Measurements from ENCODE around the gene SENP5.
"Not testable (repeated sequence)": the region's sequence is repeated elsewhere in the genome, so short reads cannot be mapped to it uniquely, and the experiment has no call there.

Gene SENP5

DNA sequence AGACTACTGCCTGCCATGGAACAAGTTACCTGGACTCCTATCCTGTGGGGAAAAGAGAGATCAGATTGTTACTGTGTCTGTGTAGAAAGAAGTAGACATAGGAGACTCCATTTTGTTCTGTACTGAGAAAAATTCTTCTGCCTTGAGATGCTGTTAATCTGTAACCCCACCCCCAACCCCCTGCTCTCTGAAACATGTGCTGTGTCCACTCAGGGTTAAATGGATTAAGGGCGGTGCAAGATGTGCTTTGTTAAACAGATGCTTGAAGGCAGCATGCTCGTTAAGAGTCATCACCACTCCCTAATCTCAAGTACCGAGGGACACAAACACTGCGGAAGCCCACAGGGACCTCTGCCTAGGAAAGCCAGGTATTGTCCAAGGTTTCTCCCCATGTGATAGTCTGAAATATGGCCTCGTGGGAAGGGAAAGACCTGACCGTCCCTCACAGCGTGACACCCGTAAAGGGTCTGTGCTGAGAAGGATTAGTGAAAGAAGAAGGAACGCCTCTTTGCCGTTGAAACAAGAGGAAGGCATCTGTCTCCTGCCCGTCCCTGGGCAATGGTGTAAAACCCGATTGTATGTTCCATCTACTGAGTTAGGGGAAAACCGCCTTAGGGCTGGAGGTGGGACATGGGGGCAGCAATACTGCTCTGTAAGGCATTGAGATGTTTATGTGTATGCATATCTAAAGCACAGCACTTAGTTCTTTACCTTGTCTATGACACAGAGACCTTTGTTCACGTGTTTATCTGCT is 76.5 kb downstream of the SENP5 start:
- DNase-seq (ENCODE audit: low spot score in 2 of 2), result not testable (repeated sequence)
- H3K4me1 Mint-ChIP-seq, result peaks cover 51% of the 10 kb centered on the region
- H3K4me3 Mint-ChIP-seq, result peak overlapping the region; percentile 88

DNA sequence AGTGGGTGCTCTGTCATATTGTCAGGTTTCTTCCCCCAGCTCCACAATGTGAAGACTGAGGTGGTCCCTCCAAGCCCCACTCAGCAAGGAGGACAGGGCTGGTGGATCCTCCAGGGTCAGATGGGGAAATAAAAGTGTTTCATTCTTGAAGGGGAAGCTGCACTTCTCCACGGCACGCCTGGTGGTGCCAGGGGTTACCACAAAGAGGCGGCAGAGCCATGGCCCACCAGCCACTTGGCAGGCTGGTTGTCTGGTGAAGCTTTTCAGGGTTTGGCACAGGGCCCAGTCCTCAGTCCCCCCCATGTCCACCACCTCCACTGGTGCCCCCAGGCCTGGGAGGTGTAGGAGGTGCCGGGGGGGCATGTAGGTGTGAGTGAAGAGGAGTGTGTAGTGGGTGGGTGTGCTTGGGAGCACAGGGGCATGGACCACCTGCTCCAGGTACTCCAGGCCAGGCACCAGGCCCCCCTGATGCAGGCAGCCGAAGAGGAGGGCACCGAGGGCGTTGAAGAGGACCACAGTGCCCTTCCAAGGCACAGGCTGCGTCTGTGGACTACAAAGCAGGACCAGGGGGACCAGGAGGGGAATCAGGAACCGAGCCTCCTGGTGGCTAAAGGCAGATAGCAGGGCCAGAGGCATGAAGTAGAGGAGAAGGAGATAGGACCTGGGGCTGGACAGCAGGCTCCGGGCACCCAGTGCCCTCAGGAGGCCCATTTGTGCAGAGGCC is 79.6 kb downstream of the SENP5 start:
- DNase-seq (ENCODE audit: low spot score in 2 of 2), result no peak
- H3K36me3 Mint-ChIP-seq, result peaks cover 34% of the 10 kb centered on the region
- H3K9me3 Mint-ChIP-seq, result no peaks in the 10 kb centered on the region
- peak overlapping the region; percentile 87 for H3K27ac Mint-ChIP-seq
- peaks cover 23% of the 10 kb centered on the region for H3K4me1 Mint-ChIP-seq
- ATAC-seq, result no peak
- no peak overlapping the region for H3K4me3 Mint-ChIP-seq

More for the DNA sequence above, 76.5 kb downstream of the SENP5 start:
- not testable (repeated sequence) for H3K9me3 Mint-ChIP-seq, ATAC-seq
- Mint-ChIP-seq H3K27ac (peak overlapping the region; percentile 93), H3K36me3 (peaks cover 65% of the 10 kb centered on the region)

DNA sequence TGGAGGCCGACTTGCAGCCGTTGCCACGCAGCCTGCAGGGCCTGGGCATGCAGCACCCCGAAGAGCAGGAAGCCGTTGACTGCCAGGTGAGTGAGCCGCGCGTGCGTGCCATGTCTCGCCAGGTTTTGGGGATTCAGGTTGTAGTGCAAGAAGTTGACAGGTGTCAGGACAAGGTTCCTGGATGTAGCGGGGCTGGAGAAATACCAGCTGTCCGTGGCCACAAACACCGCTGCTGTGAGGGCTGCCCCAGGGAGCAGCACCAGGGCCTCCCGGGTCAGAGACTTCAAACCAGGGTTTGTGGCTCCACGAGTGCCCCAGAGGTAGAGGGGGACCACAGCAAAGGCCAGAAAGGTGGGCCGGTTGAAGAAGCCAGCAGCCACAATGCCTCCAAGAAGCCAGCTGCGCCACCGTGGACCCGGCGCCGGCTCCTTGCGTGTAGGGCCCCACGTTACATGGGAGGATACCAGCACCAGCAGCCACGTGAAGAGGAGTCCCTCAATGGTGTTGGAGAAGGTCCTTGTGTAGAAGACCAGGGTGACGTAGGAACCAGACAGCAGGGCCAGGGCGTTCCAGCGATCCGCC is 80.2 kb downstream of the SENP5 start:
- Mint-ChIP-seq H3K9me3 (no peaks in the 10 kb centered on the region), H3K4me3 (no peak overlapping the region), H3K36me3 (peaks cover 28% of the 10 kb centered on the region), H3K27ac (no peak overlapping the region), H3K4me1 (peaks cover 20% of the 10 kb centered on the region)
- no peak for DNase-seq (ENCODE audit: low spot score in 2 of 2)
- ATAC-seq, result no peak

DNA sequence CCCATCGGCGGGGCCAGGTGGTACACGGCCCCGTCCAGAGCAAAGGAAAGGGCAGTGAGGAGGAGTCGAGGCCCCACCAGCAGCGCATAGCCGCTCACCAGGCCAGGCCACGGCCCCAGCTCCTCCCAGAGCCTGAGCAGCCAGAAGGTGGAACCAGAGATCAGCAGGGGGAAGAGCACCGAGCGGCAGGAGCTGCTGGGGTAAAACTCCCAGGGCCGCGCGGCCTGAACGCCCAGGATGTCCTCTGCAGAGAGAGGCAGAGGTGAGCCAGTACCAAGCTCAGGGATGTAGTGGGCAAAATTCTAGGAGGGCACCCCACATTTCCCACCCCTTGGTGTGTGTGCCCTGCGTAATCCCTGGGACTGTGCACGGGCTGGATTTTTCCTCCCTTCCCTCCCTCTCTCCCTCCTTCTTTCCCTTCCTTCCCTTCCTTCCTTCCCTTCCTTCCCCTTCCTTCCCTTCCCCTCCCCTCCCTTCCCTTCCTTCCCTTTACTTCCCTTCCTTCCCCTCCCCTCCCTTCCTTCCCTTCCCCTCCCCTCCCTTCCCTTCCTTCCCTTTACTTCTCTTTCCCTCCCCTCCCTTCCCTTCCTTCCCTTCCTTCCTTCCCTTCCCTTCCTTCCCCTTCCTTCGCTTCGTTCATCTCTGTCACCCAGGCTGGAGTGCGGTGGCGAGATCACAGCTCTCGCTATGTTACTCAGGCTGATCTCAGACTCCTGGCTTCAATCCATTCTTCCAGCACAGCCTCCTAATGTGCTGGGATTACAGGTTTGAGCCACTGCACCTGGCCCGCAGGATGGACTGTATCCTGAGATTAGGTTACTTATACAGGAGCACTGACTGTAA is 80.9 kb downstream of the SENP5 start:
- Mint-ChIP-seq H3K27ac (no peak overlapping the region), H3K4me3 (no peak overlapping the region), H3K9me3 (no peaks in the 10 kb centered on the region), H3K4me1 (peaks cover 13% of the 10 kb centered on the region), H3K36me3 (peaks cover 21% of the 10 kb centered on the region)
- ATAC-seq, result no peak
- DNase-seq (ENCODE audit: low spot score in 2 of 2), result no peak

DNA sequence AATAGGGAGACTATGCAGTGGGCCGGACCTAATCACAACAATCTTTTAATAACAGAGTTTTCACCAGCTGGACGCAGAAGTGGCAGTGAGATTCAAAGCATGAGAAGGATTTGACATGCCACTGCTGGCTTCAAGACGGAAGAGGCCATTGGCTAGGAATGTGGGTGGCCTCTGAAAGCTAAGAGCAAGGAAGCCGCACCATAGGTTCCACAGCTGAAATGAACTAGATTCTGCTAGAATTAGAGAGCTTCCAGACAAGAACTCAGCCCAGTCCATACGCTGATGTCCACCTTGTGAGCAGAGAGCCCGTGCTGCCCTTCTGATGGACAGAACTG is 81.5 kb downstream of the SENP5 start:
- Mint-ChIP-seq H3K4me1 (peaks cover 8% of the 10 kb centered on the region), H3K9me3 (no peaks in the 10 kb centered on the region), H3K27ac (no peak overlapping the region), H3K4me3 (no peak overlapping the region), H3K36me3 (peaks cover 15% of the 10 kb centered on the region)
- no peak for DNase-seq (ENCODE audit: low spot score in 2 of 2)
- no peak for ATAC-seq

DNA sequence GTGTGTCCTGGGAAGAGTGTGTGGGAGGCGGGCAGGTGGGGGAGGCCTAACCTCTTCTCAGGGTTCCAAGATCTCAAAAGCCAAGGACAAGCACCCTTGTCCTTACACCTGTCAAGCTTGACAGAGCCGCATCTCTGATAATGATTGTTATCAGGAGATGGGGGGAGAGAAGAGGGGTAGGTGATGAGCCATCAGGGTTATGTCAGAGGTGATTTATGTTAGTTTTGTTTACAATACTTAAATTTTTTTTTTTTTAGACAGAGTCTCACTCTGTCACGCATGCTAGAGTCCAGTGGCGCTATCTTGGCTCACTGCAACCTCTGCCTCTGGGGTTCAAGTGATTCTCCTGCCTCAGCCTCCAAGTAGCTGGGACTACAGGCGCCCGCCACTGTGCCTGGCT is 82.0 kb downstream of the SENP5 start:
- ATAC-seq (no peak), DNase-seq (ENCODE audit: low spot score in 2 of 2) (no peak)
- Mint-ChIP-seq H3K36me3 (peaks cover 10% of the 10 kb centered on the region), H3K9me3 (no peaks in the 10 kb centered on the region), H3K27ac (no peak overlapping the region), H3K4me1 (peaks cover 3% of the 10 kb centered on the region), H3K4me3 (no peak overlapping the region)

DNA sequence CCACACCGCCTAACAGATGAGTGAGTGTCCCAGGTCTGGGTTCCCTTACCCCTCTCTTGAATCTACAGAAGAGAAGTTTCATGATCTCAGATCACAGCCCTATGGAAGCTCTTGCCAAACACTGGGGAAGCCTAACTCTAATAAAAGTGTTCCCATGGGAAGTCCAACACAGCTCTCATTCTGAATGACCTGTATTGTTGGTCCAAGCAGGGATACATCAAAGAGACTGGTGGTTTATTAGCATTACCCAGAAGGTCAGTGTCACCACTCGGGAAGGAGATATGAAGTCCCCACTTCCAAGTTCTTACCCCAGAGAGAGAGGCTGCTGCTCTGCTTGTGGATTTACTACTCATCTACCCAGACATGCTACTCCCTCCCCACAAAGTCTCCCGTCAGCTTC is 83.7 kb downstream of the SENP5 start:
- no peak for DNase-seq (ENCODE audit: low spot score in 2 of 2)

DNA sequence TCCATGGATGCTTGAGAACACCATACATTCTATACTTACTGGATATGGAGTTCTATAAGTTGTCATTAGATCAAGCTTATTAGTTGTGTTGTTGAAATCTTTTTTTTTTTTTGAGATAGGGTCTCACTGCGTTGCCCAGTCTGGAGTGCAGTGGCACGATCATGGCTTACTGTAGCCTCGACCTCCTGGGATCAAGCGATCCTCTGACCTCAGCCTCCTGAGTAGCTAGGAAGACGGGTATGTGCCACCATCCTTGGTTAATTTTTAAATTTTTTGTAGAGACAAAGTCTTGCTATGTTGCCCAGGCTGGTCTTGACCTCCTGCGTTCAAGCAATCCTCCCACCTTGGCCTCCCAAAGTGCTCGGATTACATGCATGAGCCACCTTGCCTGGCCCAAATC is 87.1 kb downstream of the SENP5 start:
- H3K27ac Mint-ChIP-seq, result no peak overlapping the region
- H3K9me3 Mint-ChIP-seq, result no peaks in the 10 kb centered on the region
- H3K4me1 Mint-ChIP-seq, result no peaks in the 10 kb centered on the region
- DNase-seq (ENCODE audit: low spot score in 2 of 2) (no peak), ATAC-seq (no peak)
- no peak overlapping the region for H3K4me3 Mint-ChIP-seq
- no peaks in the 10 kb centered on the region for H3K36me3 Mint-ChIP-seq

More for the DNA sequence above, 83.7 kb downstream of the SENP5 start:
- no peak overlapping the region for H3K27ac Mint-ChIP-seq
- no peak overlapping the region for H3K4me3 Mint-ChIP-seq
- no peaks in the 10 kb centered on the region for H3K4me1 Mint-ChIP-seq
- no peak for ATAC-seq
- no peaks in the 10 kb centered on the region for H3K36me3 Mint-ChIP-seq
- H3K9me3 Mint-ChIP-seq, result no peaks in the 10 kb centered on the region

DNA sequence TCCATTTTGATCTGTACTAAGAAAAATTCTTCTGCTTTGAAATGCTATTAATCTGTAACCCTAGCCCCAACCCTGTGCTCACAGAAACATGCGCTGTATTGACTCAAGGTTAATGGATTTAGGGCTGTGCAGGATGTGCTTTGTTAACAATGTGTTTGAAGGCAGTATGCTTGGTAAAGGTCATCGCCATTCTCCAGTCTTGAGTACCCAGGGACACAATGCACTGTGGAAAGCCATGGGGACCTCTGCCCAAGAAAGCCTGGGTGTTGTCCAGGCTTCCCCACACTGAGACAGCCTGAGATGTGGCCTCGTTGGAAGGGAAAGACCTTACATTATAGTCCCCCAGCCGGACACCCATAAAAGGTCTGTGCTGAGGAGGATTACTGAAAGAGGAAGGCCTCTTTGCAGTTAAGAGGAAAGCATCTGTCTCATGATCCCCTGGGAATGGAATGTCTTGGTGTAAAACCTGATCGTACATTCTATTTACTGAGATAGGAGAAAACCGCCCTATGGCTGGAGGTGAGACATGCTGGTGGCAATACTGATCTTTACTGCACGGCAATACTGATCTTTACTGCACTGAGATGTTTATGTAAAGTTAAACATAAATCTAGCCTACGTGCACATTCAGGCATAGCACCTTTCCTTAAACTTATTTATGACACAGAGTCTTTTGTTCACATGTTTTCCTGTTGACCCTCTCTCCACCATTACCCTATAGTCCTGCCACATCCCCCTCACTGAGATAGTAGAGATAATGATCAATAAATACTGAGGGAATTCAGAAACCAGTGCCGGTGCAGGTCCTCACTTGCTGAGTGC is 94.6 kb downstream of the SENP5 start:
- peaks cover 8% of the 10 kb centered on the region for H3K4me1 Mint-ChIP-seq
- no peak overlapping the region for H3K27ac Mint-ChIP-seq
- H3K9me3 Mint-ChIP-seq, result no peaks in the 10 kb centered on the region
- ATAC-seq, result no peak
- H3K36me3 Mint-ChIP-seq, result no peaks in the 10 kb centered on the region
- DNase-seq (ENCODE audit: low spot score in 2 of 2), result no peak
- no peak overlapping the region for H3K4me3 Mint-ChIP-seq

DNA sequence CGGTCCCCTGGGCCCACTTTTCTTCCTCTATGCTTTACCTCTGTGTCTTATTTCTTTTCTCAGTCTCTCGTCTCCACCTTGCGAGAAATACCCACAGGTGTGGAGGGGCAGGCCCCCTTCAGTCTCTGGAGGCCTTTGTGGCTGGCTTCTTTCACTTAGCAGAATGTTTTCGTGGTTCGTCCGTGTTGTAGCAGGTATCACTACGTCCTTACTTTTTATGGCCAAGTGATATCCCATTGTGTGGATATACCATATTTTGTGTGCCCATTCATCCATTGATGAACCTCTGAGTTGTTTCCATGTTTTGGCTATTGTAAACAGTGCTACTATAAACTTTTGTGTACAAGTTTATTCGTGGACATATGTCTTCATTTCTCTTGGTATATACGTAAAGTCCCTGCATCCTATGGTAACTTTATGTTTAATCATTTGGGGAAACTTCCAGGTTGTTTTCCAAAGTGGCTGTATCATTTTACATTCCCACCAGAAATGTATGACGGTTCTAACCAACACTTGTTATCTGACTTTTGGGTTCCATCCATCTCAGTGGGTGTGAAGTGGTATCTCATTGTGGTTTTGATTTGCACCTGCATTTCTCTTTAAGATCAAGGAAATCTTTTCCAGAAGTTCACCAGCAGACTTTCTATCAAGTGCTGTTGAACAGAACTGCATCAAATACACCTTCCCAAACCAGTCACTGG is 95.4 kb downstream of the SENP5 start:
- no peaks in the 10 kb centered on the region for H3K9me3 Mint-ChIP-seq
- H3K36me3 Mint-ChIP-seq, result no peaks in the 10 kb centered on the region
- H3K4me3 Mint-ChIP-seq, result no peak overlapping the region
- ATAC-seq (no peak), DNase-seq (ENCODE audit: low spot score in 2 of 2) (no peak)
- H3K4me1 Mint-ChIP-seq, result peaks cover 15% of the 10 kb centered on the region
- H3K27ac Mint-ChIP-seq, result no peak overlapping the region

DNA sequence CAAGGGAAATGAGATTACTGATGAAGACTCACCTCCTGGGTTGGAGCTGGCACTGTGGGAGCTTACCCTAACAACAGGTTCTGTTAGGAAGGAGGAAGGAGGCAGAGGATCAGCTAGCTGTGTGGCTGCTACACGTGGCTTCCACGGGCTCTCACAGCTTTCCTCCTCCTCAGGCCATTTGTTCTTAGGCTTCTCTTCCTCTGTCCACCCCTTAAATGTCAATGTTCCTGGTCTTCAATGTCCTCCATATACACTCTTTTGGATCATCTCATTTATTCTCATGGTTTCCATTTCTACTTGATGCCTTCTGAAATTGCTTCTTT is 95.9 kb downstream of the SENP5 start:
- Mint-ChIP-seq H3K4me1 (peaks cover 17% of the 10 kb centered on the region), H3K27ac (no peak overlapping the region), H3K9me3 (no peaks in the 10 kb centered on the region), H3K4me3 (no peak overlapping the region), H3K36me3 (no peaks in the 10 kb centered on the region)
- no peak for ATAC-seq
- no peak for DNase-seq (ENCODE audit: low spot score in 2 of 2)

DNA sequence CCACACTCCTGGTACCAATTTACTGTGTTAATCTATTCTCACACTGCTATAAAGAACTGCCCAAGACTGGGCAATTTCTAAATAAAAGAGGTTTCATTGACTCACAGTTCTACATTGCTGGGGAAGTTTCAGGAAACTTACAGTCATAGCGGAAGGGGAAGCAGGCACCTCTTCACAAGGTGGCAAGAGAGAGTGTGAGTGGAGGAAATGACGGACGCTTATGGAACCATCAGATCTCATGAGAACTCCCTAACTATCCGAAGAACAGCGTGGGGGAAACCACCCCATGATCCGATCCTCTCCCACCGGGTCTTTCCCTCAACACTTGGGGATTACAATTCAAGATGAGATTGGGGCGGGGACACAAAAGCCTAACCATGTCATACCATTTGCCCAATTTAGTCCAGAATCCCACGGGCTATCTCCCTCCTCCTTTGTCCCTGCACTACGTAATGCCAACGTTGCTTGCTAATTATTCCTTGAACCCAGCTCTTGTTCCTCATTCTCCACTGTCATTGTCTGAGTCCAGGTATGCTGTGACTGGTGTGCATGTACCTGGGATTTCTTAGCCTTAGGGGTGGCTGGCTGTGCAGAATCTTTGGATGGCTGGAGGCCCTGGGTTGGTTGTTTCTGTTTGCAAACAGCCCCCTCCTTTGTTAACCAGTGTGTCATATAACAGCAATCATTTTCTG is 97.5 kb downstream of the SENP5 start:
- Mint-ChIP-seq H3K27ac (no peak overlapping the region), H3K4me1 (peaks cover 20% of the 10 kb centered on the region), H3K9me3 (no peaks in the 10 kb centered on the region), H3K4me3 (no peak overlapping the region), H3K36me3 (no peaks in the 10 kb centered on the region)
- DNase-seq (ENCODE audit: low spot score in 2 of 2) (no peak), ATAC-seq (no peak)

DNA sequence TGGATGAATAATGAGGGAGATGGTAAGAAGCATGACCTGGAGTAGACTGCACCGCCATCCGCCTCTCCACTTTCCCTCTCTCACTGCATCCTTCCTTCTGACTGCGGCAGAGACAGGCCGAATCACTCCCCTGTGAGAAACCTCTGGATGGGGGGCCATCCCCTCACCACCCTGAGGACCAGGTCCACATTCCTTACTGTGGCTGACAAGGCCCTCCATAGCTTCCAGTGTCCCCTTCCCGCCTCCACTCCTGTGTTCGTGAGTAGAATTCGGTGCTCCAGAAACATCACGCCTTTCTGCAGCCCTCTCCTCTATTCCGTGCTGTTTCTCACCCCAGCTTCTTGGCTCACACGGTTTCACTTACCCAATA is 98.1 kb downstream of the SENP5 start:
- H3K36me3 Mint-ChIP-seq, result no peaks in the 10 kb centered on the region

More for the DNA sequence above, 98.1 kb downstream of the SENP5 start:
- ATAC-seq, result no peak
- H3K4me1 Mint-ChIP-seq, result peaks cover 24% of the 10 kb centered on the region
- no peak for DNase-seq (ENCODE audit: low spot score in 2 of 2)
- no peak overlapping the region for H3K4me3 Mint-ChIP-seq
- no peak overlapping the region for H3K27ac Mint-ChIP-seq
- H3K9me3 Mint-ChIP-seq, result no peaks in the 10 kb centered on the region

Data from stimulated activated effector memory CD8-positive, alpha-beta T cell treated with anti-CD3 and anti-CD28 coated beads, Interleukin-12 subunit alpha, Interleukin-12 subunit beta, amount 100 ng/mL, for 72 hours (primary cell).